Measurements from ENCODE around the gene MYO7B.

DNA sequence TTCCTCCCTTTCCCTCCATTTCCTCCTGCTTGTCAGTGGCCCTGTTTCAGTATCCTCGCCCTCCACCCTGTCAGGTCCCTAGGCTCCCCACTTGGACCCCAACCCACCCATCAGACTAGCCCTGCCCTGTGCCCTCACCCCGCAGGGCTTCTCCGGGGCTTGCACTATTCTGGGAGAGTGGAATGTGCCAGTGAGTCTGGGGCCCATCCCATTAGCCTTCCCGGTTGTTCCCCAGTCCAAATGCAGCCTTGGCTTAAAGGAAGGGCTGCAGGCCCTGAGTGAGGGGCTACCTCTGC is 45.5 kb downstream of the MYO7B start:
- TF ChIP-seq, protein P1, sequence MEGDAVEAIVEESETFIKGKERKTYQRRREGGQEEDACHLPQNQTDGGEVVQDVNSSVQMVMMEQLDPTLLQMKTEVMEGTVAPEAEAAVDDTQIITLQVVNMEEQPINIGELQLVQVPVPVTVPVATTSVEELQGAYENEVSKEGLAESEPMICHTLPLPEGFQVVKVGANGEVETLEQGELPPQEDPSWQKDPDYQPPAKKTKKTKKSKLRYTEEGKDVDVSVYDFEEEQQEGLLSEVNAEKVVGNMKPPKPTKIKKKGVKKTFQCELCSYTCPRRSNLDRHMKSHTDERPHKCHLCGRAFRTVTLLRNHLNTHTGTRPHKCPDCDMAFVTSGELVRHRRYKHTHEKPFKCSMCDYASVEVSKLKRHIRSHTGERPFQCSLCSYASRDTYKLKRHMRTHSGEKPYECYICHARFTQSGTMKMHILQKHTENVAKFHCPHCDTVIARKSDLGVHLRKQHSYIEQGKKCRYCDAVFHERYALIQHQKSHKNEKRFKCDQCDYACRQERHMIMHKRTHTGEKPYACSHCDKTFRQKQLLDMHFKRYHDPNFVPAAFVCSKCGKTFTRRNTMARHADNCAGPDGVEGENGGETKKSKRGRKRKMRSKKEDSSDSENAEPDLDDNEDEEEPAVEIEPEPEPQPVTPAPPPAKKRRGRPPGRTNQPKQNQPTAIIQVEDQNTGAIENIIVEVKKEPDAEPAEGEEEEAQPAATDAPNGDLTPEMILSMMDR (IDR thresholded peaks at IDR 0.05) = no peak
- no peak for TF ChIP-seq POLR2A (IDR thresholded peaks at IDR 0.05)
- TF ChIP-seq POLR2AphosphoS5 (IDR thresholded peaks at IDR 0.05) = no peak

Data from breast epithelium (tissue), 3 donors.